Upper lobe of left lung (tissue), 4 donors: ENCODE data around the gene INHBE.
"Not testable (repeated sequence)": the region's sequence is repeated elsewhere in the genome, so short reads cannot be mapped to it uniquely, and the experiment has no call there.

Experiments
- POLR2A ChIP-seq, 4 donors: fragments of 450-650 bp; IDR thresholded peaks; one replicate each; pipeline ENCODE4 v1.5.1; 2016 to 2017; ENCODE audit warnings: antibody characterized with exemption in 4 of 4, mild to moderate bottlenecking in 2 of 4
- POLR2AphosphoS5 ChIP-seq, 2 donors: sonication (generic); formaldehyde crosslinking; IDR thresholded peaks; one replicate each; pipeline ENCODE4 v1.5.1; 2017; ENCODE audit warnings: antibody characterized with exemption in 2 of 2

GRCh38 chr12:57495051-57495701 lies 40.1 kb downstream of the INHBE start:
- TF ChIP-seq POLR2A, POLR2AphosphoS5 (IDR thresholded peaks at IDR 0.05): not testable (repeated sequence)
